GM15510 (cell line): ENCODE measurements around the gene CFAP20.

Experiments used
- POLR2A ChIP-seq: IDR thresholded peaks from 3 replicates; pipeline ENCODE4 v1.6.1; 2011; ENCODE audit warnings: borderline replicate concordance; ENCODE audit not compliant: insufficient read length; ENCODE audit errors: extremely low read depth

Gene CFAP20

DNA sequence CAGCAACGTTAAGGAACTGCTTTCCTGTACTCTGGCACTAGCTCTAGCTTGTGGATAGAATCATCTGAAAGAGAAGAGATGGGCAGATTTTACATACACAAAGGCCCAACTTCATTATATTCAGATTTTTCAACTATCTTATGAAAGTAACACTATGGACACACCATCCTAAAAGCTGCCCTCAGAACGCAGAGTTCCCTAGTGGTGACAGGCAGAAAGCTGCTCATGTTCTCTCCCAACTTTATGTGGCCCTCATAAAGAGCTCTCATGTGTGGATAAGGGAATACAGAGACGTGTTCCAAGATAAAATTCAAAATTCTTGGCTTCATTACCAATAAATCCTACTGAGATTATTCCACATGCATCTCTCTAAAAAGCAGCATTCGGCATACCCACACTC, 1.5 kb downstream of the CFAP20 start:
- TF ChIP-seq POLR2A: no peak

DNA sequence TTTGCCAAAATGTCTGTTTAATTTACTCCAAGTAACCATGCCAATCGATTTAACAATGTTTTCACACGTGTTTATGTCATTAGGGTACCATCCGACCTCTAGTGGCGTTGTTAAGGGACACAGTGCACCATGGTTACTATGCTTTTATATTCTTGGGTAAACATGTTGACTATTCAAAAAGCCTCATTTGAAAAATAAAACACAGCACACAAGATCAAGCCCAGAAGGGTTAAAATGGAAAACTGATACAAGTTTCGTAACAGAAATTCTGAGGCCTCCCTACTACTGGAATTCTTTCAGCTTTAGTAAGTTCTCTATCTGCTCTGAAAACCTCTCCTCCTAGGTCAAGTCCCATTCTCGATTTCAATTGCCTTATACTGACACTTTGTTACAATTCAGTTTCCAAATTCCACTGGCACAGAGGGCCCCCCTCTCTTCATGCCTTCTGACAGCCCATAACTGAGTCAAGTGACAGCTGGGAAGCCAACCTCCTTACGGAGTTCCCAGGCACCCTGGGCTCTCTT, 2.1 kb downstream of the CFAP20 start:
- TF ChIP-seq POLR2A: no peak

DNA sequence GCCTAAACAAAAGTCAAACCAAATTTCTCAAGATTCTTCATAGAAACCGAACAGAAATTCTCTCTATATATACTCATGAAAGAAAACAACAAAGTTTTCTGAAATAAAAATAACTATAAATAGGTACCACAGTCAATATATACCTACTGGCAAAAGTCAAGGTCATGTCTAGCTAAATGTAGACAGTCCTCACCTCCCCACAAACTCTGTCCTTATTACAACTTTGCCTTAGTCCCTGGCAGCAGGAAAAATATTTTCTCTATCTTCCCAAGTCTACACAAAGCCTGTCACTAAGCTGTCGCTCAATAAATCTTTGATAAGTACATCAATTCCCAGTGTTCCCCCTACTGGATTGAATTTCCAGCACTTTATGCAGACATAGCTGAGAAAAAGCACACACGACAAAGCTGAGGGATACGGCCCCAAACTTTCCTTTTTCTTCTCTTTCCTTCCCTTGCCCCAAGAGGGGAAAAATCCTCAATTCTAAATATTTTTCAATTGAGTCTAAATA, 2.7 kb downstream of the CFAP20 start:
- no peak for TF ChIP-seq POLR2A

DNA sequence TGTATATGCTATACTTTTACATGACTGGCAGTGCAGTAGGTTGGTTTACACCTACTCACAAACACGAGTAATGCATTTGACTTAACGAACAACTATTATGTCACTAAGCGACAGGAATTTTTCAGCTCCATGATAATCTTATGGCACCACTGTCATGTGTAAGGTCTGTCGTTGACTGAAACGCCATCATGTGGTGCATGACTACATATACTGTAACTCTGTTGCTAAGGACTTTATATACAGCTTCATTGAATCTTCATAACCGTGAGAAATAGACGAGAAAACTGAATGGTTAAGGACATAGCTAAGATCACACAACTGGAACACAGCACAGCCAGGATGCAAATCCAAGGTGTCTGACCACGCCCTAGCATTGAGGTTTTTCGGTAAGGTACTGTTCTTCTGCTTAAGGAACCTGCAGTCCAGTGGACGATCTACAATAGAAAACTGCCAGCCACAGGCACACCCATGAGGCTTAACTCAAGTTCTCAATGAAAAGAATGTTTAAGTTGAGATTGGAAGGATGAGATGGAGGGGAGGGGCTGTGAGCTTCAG, 3.3 kb downstream of the CFAP20 start:
- no peak for TF ChIP-seq POLR2A

DNA sequence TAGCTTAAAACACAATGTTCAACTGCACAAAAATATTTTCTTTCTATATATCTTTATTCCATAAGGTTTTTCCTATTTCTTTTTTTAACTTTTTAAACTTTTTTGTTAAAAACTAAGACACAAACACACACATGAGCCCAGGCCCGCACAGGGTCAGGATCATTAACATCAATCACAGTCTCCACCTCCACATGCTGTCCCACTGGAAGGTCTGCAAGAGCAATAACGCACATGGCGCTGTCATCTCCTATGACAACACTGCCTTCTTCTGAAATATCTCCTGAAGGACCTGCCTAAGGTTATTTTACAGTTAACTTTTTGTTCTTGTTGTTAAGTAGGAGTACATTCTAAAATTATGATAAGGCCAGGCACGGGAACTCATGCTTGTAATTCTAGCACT, 4.1 kb downstream of the CFAP20 start:
- no peak for TF ChIP-seq POLR2A

DNA sequence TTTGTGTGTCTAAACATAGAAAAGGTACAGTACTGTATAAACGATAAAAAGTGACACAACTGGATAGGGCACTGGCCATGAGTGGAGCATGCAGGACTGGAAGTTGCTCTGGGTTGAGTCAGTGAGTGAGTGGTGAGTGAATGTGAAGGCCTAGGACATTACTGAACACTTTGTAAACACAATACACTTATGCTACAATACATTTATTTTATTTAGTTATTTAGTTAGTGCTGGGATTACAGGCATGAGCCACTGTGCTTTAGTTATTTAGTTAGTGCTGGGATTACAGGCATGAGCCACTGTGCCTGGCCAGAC, 4.6 kb downstream of the CFAP20 start:
- no peak for TF ChIP-seq POLR2A

DNA sequence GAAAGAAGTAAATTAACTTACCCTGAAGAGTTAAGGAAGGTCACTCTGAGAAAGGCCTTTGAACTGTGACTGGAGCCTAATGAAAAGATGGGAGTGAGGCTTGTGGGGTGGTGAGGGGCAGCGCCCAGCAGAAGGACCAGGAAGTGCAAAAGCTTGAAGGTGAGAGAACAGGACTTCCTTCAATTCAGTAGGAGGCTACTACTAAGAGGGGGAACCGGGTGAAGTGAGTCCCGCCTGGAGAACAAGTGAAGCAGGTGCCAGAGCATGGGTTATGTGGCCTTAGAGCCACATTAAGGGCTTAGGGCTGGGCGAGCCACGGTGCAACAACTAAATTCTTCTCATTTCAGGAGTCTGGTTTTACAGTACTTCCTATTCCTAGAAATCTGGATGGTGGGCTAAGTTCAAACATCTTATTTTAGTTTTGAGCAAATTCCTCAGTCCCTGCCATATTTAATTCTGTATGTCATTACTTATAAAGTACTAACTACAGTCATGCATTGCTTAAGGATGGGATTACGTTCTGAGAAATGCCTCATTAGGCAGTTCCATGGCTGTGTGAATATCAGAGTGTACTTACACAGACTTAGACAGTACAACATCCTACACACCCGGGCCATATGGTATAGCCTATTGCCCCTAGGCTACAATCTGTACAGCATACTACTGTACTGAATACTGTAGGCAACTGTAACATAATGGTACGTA, 5.1 kb downstream of the CFAP20 start:
- no peak for TF ChIP-seq POLR2A

DNA sequence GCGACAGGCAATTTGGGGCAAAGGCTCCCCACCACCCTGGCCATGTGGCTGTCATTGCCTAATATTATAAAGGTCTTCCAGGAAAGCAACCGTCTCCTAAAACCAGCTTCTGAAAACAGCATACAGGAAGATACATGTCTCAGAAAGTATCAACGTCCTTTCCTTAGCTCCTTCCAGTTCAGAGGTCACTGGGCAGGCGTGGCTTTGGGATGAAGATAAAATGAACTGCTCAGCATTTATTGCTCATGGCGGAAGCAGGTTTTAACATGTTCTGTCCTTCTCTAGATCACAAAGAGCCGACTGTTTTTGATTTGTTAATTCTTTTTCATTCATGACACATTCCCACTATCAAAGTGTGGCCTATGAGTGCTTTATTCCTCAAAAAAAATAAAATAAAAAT, 8.0 kb downstream of the CFAP20 start:
- no peak for TF ChIP-seq POLR2A

DNA sequence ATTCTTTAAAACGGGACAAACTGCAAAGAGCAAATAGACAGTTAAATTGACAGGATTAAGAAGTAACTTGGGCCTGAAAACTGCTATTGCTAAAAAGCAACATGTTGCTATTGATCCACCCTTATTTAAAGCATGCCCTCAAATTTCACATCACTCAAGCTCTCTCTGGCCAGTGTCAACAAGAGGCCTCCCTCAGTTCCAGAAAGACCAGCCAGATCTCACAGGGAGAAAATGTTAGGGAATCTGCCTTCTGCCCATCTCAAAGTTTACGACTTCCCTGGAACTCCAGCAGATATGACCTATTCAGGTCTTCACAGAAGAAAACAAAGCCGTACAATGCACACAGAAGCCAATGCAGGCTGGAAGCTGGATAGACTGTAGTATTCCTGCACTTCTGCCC, 8.9 kb downstream of the CFAP20 start:
- no peak for TF ChIP-seq POLR2A

DNA sequence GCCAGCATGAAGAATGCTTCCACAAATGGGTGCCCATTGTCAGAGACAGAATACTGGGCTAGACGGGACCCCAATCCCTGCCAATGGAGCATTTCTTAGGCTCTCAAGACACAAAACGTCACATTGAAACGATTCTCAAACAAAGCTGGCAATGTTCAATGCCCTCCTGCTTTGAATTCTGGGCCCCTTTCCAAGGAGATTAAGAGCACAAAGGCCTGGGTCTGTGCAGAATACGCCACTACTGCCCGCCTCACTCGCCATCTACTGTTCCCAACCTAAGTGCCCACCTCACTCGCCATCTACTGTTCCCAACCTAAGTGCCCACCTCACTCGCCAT, 9.7 kb downstream of the CFAP20 start:
- TF ChIP-seq POLR2A: no peak

DNA sequence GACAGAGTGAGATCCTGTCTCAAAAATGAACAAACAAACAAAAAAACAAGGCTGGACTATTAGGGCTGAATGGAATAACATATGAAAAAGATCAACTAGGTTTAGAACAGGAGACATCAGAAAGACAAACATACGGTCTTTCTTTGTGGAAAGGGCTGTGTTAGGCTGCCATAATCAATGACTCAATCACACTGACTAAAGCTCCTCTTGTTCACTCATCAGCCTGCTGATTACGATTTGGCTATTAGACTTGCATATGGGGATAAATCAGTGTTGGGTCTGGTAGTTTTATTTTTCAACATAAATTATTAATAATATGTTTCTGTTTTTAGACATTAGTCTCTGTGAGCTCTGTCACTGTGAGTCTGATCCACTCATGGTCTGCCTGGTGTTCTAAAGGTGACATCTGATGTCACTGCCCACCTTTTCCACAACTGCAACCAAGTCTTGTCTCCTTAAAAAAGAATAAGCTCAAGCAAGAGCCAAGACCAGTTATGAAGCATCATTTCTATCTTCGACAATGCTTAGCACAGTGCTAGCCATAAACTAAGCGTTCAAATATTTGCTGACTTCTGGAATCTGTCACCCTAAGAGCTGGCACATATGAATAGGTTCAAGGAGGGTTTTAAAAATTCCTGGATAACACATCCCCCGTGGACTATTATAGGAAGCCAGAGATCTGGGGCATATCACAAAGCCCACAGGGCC, 10.2 kb downstream of the CFAP20 start:
- TF ChIP-seq POLR2A: no peak

DNA sequence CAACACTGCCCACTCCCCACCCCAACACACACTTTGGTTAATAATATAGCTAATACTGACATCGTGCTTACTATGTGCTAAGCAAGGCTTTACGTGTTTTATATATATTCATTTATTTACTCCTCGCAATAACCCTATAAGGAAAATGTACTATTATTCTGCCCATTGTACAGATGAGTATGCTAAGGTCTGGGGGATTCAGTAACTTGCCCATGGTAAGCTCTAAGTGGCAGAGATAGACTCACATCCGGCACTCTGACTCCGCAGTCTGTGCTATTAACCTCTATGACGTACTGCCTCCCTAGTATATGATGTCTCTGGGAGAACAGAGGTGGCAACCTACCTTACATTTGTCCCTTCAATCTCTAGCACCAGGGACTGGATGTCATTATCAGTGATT, 12.7 kb downstream of the CFAP20 start:
- no peak for TF ChIP-seq POLR2A

DNA sequence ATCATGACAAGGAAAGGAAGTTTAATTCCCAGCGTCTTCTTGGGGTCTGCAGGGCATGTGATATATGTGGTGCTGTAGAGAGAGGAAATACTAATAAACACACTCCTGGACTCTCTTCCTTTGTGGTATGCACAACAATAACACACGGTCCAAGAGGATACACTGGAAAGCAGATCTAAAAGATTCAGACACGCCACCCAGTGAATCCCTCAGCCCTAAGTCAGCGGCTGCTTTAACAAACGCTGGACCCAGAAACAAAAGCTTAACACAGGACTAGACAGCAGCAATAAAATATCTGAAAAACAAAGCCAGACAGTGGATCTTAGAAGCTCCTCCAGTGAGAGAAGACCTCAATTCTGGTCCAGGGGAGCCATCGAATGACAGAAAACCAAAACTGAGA, 13.1 kb downstream of the CFAP20 start:
- no peak for TF ChIP-seq POLR2A

DNA sequence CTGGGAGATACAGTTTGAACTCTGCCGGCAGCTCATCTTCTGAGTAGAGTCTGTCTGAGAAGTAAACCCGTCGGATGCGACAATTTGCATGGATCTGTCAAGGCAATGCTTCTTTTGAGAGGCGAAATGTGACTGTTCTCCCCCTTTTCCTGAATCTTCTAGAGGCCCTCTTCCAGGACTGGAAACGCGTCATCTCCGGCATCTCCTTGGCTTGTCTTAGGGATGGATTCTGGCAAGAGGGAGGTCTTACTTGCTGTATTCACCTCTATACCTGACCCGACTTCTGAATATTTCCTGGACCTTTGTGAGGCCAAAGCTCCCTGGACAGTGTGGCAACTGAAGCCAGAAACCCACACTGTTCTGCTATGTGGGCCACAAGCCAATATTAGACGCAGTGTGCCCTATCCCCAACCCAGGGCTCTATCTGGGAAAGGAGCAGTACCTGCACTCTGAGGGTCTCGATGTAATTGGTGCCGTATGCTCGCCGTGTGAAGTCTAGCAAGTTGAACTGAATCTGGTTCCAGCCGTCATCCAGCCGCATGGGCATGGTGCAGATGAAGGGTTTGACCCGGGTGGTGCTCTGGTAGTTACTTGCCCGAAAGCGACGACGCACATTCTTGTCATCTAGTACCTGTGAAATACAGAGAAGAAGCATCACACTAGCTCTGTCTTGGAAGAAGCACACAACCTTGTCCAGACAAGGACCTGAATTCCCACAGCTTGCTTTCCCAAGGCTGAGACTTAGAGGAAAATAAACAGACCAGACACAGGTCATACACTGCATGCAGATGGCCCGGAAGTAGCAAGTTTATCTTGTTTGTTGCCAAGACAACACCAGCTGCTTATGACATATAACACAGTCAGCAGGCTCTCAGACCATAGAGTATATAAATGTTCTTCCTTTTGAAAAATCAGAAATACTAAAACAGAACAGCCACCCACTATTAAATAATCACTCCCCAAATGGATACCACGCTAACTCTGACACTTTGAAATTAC, 14.1 kb downstream of the CFAP20 start:
- no peak for TF ChIP-seq POLR2A

DNA sequence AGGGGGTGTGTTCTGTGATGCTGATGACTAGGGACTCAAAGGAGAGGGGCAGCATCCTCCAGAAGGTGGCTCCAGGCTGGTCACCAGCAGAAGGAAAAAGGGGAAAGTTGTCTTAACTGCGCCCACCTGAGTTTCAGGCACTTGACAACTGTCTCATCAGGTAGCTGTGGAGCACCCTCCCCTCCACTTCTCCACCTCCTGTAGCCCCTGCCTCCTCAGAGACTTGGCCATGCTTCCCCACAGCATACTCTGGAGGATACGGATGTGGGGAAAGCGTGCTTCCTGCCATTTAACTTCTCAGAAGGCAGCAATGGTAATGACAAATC, 17.9 kb downstream of the CFAP20 start:
- TF ChIP-seq POLR2A: no peak
